NCI-H1105 treated with DMSO at 0.1 percent for 48 hours (cell line): ENCODE results near the gene AP4M1.

Experiments used
- DNase-seq: peaks from one replicate; lab custom pipeline; 2025; lab: John Stamatoyannopoulos, UW

The AP4M1 gene

GRCh38 chr7:100101016-100101862 lies at the start of gene AP4M1, which contains the start of gene MCM7:
Gene AP4M1, plus strand, starts transcription at chr7:100101643. Its CDS starts 72 bp downstream, at chr7:100101715.
Gene MCM7, minus strand, starts transcription at chr7:100101397. Its CDS starts 103 bp downstream, at chr7:100101294.
- DNase-seq = peak; percentile 96

- peak; percentile 36 for DNase-seq
These were observed 48.2 kb upstream of the AP4M1 start for GRCh38 chr7:100053215-100053614.

GRCh38 chr7:100057006-100057405 lies 44.4 kb upstream of the AP4M1 start:
- DNase-seq = no peak

- no peak for DNase-seq
These were observed 42.1 kb upstream of the AP4M1 start for GRCh38 chr7:100059251-100059739.

GRCh38 chr7:100061518-100062193 lies 39.8 kb upstream of the AP4M1 start:
- no peak for DNase-seq

GRCh38 chr7:100063376-100063775 lies 38.1 kb upstream of the AP4M1 start:
- DNase-seq = no peak

- DNase-seq = no peak
These were observed 37.3 kb upstream of the AP4M1 start for GRCh38 chr7:100064162-100064561.

GRCh38 chr7:100065452-100066186 lies 35.8 kb upstream of the AP4M1 start:
- DNase-seq = no peak

- DNase-seq = no peak
These were observed 34.5 kb upstream of the AP4M1 start for GRCh38 chr7:100066953-100067352.

- DNase-seq = no peak
These were observed 31.5 kb upstream of the AP4M1 start for GRCh38 chr7:100069991-100070390.

GRCh38 chr7:100071018-100071723 lies 30.3 kb upstream of the AP4M1 start:
- DNase-seq = no peak

GRCh38 chr7:100072462-100072861 lies 29.0 kb upstream of the AP4M1 start:
- no peak for DNase-seq

- no peak for DNase-seq
These were observed 26.6 kb upstream of the AP4M1 start for GRCh38 chr7:100074841-100075240.

- no peak for DNase-seq
These were observed 26.0 kb upstream of the AP4M1 start for GRCh38 chr7:100075418-100075817.

GRCh38 chr7:100077205-100077604 lies 24.2 kb upstream of the AP4M1 start:
- no peak for DNase-seq

- DNase-seq = no peak
These were observed 22.4 kb upstream of the AP4M1 start for GRCh38 chr7:100079024-100079560.

- peak; percentile 17 for DNase-seq
These were observed 20.4 kb upstream of the AP4M1 start for GRCh38 chr7:100080907-100081534.

GRCh38 chr7:100081535-100082102 lies 19.8 kb upstream of the AP4M1 start, which contains the start of gene ZNF3:
Gene ZNF3, minus strand, starts transcription at chr7:100081723. Its CDS starts 4,366 bp downstream, at chr7:100077357.
- peak; percentile 96 for DNase-seq

- no peak for DNase-seq
These were observed 18.5 kb upstream of the AP4M1 start for GRCh38 chr7:100082978-100083377.

GRCh38 chr7:100085515-100085914 lies 15.9 kb upstream of the AP4M1 start:
- no peak for DNase-seq
